Aorta (tissue), 5 donors: ENCODE measurements around the gene ELFN2. TPM values are rescaled to one million over a fixed set of nuclear protein-coding genes. Genes with fewer than 3 reads are reported as not detected.
A peak's percentile ranks its signal among the peaks of the same experiment; 100 is the strongest.
"Not testable (repeated sequence)": the region's sequence is repeated elsewhere in the genome, so short reads cannot be mapped to it uniquely, and the experiment has no call there.

Experiments
- ATAC-seq: fragments of 200-7000 bp; cut with Tn5 transposase; one replicate; pipeline ENCODE4 v1.9.1; 2022; ENCODE audit warnings: moderate library complexity; ENCODE audit not compliant: low FRiP score
- DNase-seq, 2 donors: peaks; one replicate each; pipeline ENCODE4 v3.0.0-alpha.2; 2020
- H3K27ac ChIP-seq, 2 donors: one replicate each; pipeline ENCODE4 v1.5.1; 2013; ENCODE audit warnings: low read length in 2 of 2, mild to moderate bottlenecking in 2 of 2, moderate library complexity in 2 of 2, control low read depth in 1 of 2, inconsistent platforms in 1 of 2, low read depth in 1 of 2
- H3K27me3 ChIP-seq, 2 donors: one replicate each; pipeline ENCODE4 v1.6.1; 2013; ENCODE audit warnings: control low read depth in 1 of 2, low read length in 1 of 2, mild to moderate bottlenecking in 1 of 2, moderate library complexity in 1 of 2; ENCODE audit not compliant: insufficient read depth in 2 of 2, control insufficient read depth in 1 of 2
- H3K36me3 ChIP-seq, 2 donors: one replicate each; pipeline ENCODE4 v1.6.1; 2013; ENCODE audit warnings: control low read depth in 1 of 2, low read length in 1 of 2, mild to moderate bottlenecking in 1 of 2; ENCODE audit not compliant: insufficient read depth in 2 of 2, control insufficient read depth in 1 of 2
- H3K4me1 ChIP-seq, 2 donors: one replicate each; pipeline ENCODE4 v1.6.1; 2013; ENCODE audit warnings: low read length in 2 of 2, control low read depth in 1 of 2, mild to moderate bottlenecking in 1 of 2, moderate library complexity in 1 of 2; ENCODE audit not compliant: insufficient read depth in 2 of 2, control insufficient read depth in 1 of 2
- H3K4me3 ChIP-seq, 2 donors: one replicate each; pipeline ENCODE4 v1.5.1; 2013; ENCODE audit warnings: low read length in 2 of 2, control low read depth in 1 of 2, mild to moderate bottlenecking in 1 of 2
- H3K9me3 ChIP-seq: one replicate; pipeline ENCODE4 v1.6.1; 2013; ENCODE audit warnings: mild to moderate bottlenecking, low read length; ENCODE audit not compliant: control insufficient read depth
- WGBS, 2 donors: extraction: QIAGEN DNeasy Blood & Tissue Kit; methylation state at CpG; one replicate each; pipeline ENCODE4 v1.1.7; 2013; 5-methylcytosine and 5-hydroxymethylcytosine counted together
- intact Hi-C, 2 donors: fragments of 100-400 bp; cut with DNase I; formaldehyde crosslinking; loops; one replicate each; pipeline versions ENCODE4 v1.14.2 to v1.15.0; 2022
- polyA plus RNA-seq, 2 donors: library from polyadenylated mRNA; stranded (reverse); fragments of 200-250 nt; gene quantifications; one replicate each; pipeline ENCODE4 v1.2.3, GENCODE V29; 2013
- total RNA-seq, 2 donors: library from RNA; stranded (reverse); fragmentation: NEBNext Ultra II Directional; extraction: Animal tissue kit (Norgen Biotek cat#: 25700); gene quantifications; one replicate each; pipeline ENCODE4 v1.2.1, GENCODE V29; 2021
- donor health status: healthy with polysubstance abuse.
- donor health status: Bipolar disorder and iron deficiency.
- donor health status: DM: no; HTN: no; CAD: no.
- donor health status: DM: no; HTN: no; CAD: no.
- donor health status: DM: yes; HTN: yes; CAD: no.

Gene ELFN2
- total and polyA plus RNA-seq, 4 donors = 0.06 to 0.24 TPM; not detected in 2

- Histone ChIP-seq H3K27ac (no peak overlapping the region), H3K36me3 (no peaks in the 10 kb centered on the region), H3K27me3 (no peaks in the 10 kb centered on the region), H3K9me3 (no peaks in the 10 kb centered on the region), H3K4me1 (no peaks in the 10 kb centered on the region), H3K4me3 (no peak overlapping the region)
- no peak for DNase-seq
- intact Hi-C loops = no loop called here
- 62 to 70% methylated on average over 13 to 14 of the region's 14 CpGs for WGBS, 2 donors
- no peak for ATAC-seq
These were observed 25.7 kb downstream of the ELFN2 start for GRCh38 chr22:37401401-37402183.

- H3K4me3 ChIP-seq = no peak overlapping the region
- intact Hi-C loops = no loop called here
- H3K4me1 ChIP-seq = no peaks in the 10 kb centered on the region
- 68 to 69% methylated on average over 11 of the region's 11 CpGs for WGBS, 2 donors
- ATAC-seq = no peak
- no peaks in the 10 kb centered on the region for H3K9me3 ChIP-seq
- no peaks in the 10 kb centered on the region for H3K36me3 ChIP-seq
- DNase-seq = no peak
- H3K27me3 ChIP-seq = no peaks in the 10 kb centered on the region
- H3K27ac ChIP-seq = no peak overlapping the region
These were observed 26.6 kb downstream of the ELFN2 start for GRCh38 chr22:37400719-37401118.

DNA sequence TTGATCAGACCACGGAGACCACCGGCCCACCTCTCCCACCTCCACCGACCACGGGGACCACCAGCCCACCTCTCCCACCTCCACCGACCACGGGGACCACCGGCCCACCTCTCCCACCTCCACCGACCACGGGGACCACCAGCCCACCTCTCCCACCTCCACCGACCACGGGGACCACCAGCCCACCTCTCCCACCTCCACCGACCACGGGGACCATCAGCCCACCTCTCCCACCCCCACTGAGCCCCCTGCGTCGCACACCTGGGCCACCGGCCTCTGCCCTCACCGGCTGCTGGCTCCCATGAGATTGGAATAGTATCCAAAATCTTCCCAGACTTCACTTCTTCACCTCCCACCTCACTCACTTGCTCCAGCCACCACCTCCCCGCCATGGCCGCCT is 27.8 kb downstream of the ELFN2 start:
- H3K4me3 ChIP-seq, H3K27me3 ChIP-seq, H3K4me1 ChIP-seq, H3K36me3 ChIP-seq, ATAC-seq, intact Hi-C loops, DNase-seq, H3K9me3 ChIP-seq, H3K27ac ChIP-seq: not testable (repeated sequence)
- WGBS, 2 donors = 86 to 91% methylated on average over 10 to 19 of the region's 19 CpGs

- Histone ChIP-seq H3K27me3 (no peaks in the 10 kb centered on the region), H3K36me3 (no peaks in the 10 kb centered on the region), H3K4me3 (no peak overlapping the region), H3K9me3 (no peaks in the 10 kb centered on the region), H3K4me1 (no peaks in the 10 kb centered on the region), H3K27ac (no peak overlapping the region)
- DNase-seq (no peak), ATAC-seq (no peak)
- 32 to 38% methylated on average over 10 of the region's 10 CpGs for WGBS, 2 donors
- intact Hi-C loops = no loop called here
These were observed 30.1 kb downstream of the ELFN2 start for GRCh38 chr22:37397226-37397625.

- no peaks in the 10 kb centered on the region for H3K4me1 ChIP-seq
- no peaks in the 10 kb centered on the region for H3K36me3 ChIP-seq
- no peak for DNase-seq
- no peak overlapping the region for H3K4me3 ChIP-seq
- 67 to 73% methylated on average over 11 of the region's 11 CpGs for WGBS, 2 donors
- H3K27me3 ChIP-seq = no peaks in the 10 kb centered on the region
- intact Hi-C loops = no loop called here
- H3K9me3 ChIP-seq = no peaks in the 10 kb centered on the region
- peak; percentile 10 for ATAC-seq
- H3K27ac ChIP-seq = no peak overlapping the region
These were observed 30.7 kb downstream of the ELFN2 start for GRCh38 chr22:37396488-37397084.

- WGBS, 2 donors = 51 to 61% methylated on average over 20 of the region's 20 CpGs
- intact Hi-C loops = no loop called here
- Histone ChIP-seq H3K4me1 (no peaks in the 10 kb centered on the region), H3K27me3 (no peaks in the 10 kb centered on the region), H3K4me3 (no peak overlapping the region), H3K36me3 (no peaks in the 10 kb centered on the region), H3K9me3 (no peaks in the 10 kb centered on the region), H3K27ac (no peak overlapping the region)
- no peak for ATAC-seq
- DNase-seq = no peak
These were observed 32.9 kb downstream of the ELFN2 start for GRCh38 chr22:37394341-37394740.

DNA sequence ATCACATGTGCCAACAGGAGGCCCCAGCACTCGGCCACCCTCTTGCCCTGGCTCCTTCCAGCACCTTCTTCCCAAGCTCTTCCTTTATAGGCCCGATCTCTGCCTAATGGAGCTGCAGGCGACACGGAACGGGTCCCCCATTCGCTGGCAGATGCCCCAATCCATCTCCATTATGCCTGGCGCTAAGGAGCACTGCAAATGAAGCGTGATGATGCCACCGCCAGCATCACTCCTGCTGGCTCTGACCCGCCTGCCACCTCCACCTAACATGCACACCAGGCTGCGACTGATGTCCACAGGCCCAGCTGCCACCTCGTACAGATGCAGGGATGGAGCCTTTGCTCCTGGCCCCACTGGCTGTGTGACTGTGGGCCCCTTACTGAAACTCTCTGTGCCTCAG is 33.5 kb downstream of the ELFN2 start:
- H3K9me3 ChIP-seq = no peaks in the 10 kb centered on the region
- no peaks in the 10 kb centered on the region for H3K36me3 ChIP-seq
- no peak overlapping the region for H3K4me3 ChIP-seq
- no peaks in the 10 kb centered on the region for H3K27me3 ChIP-seq
- intact Hi-C loops = no loop called here
- ATAC-seq (no peak), DNase-seq (no peak)
- 92 to 93% methylated on average over 12 of the region's 12 CpGs for WGBS, 2 donors
- H3K4me1 ChIP-seq = no peaks in the 10 kb centered on the region
- H3K27ac ChIP-seq = no peak overlapping the region

DNA sequence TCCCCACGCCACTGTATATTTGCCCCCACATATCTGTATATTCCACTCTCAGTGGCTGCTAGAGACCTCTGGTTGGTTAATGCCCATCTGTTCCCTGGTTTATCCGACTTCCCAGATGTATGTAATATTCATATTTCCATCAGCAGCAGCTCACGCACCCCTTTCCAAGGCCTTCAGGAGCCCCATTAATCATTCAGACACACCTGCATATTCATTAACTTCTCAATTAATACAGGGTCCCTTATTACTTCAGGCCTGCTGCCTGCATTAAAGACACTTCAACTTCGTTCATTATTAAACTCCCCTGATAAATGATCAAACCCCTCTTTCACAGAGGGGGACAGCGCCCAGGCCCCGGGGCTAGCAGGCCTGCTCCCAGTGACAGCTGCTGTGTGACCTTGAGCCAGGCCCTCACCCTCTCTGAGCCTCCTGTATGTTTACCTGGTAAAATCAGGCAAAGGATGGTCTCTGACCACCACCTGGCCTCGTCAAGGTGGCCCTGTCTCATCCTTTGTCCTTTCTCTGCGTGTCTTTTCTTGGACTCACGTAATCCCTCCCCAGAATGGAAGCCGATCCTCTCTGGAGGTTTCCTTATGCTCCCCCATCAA is 34.5 kb downstream of the ELFN2 start:
- Histone ChIP-seq H3K4me1 (no peaks in the 10 kb centered on the region), H3K36me3 (no peaks in the 10 kb centered on the region), H3K9me3 (no peaks in the 10 kb centered on the region), H3K27me3 (no peaks in the 10 kb centered on the region), H3K4me3 (no peak overlapping the region), H3K27ac (no peak overlapping the region)
- intact Hi-C loops = no loop called here
- DNase-seq (no peak), ATAC-seq (no peak)
- 92 to 93% methylated on average over 10 of the region's 10 CpGs for WGBS, 2 donors

DNA sequence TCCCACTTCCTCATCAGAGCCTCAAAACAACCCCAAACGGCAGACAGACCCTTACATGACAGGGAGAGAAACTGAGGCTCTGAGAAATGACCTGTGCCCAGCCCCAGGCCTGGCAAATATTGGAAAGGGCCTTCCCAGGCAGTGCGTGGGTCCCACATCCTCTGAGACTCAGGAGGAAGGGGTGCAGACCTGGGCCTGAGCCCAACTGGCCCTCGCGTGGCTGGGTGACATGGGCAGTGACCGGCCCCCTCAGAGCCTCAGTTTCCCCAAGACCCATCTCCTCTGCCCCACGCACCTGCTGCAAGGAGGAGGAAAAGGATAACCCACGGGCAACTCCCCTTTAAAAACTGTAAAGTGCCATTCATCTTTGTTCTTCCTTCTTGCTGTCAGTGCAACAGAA is 35.6 kb downstream of the ELFN2 start:
- intact Hi-C loops = no loop called here
- Histone ChIP-seq H3K27ac (no peak overlapping the region), H3K27me3 (no peaks in the 10 kb centered on the region), H3K4me3 (no peak overlapping the region), H3K4me1 (no peaks in the 10 kb centered on the region), H3K36me3 (no peaks in the 10 kb centered on the region), H3K9me3 (no peaks in the 10 kb centered on the region)
- ATAC-seq (no peak), DNase-seq (no peak)
- 80 to 81% methylated on average over 7 of the region's 7 CpGs for WGBS, 2 donors
